ENCODE results near the gene ATOH8.

DNA sequence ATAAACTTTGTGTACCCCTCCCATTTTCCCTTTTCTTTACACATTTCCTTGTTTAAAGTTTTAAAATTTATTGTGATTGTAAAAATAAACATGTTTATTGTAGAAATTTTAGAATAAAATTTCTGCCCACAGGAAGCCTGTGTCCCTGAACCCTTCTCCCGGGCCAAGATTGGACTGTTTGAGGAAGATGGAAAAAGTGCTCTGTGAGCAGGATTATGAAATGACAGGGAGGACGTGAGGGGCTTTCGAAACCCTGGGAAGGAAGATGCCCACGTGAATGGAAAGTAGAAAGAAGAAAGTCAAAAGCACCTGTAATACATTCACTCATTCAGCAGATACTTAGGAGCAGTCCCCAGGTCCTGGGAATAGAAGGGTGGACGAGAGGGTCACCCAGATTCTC is 25.4 kb upstream of the ATOH8 start:
- TF ChIP-seq REST (IDR thresholded peaks at IDR 0.05; ENCODE audit: insufficient replicate concordance, low read depth) (no peak), POLR2AphosphoS5 (IDR thresholded peaks at IDR 0.05; ENCODE audit: low read depth) (no peak)
- TF ChIP-seq, protein P1, sequence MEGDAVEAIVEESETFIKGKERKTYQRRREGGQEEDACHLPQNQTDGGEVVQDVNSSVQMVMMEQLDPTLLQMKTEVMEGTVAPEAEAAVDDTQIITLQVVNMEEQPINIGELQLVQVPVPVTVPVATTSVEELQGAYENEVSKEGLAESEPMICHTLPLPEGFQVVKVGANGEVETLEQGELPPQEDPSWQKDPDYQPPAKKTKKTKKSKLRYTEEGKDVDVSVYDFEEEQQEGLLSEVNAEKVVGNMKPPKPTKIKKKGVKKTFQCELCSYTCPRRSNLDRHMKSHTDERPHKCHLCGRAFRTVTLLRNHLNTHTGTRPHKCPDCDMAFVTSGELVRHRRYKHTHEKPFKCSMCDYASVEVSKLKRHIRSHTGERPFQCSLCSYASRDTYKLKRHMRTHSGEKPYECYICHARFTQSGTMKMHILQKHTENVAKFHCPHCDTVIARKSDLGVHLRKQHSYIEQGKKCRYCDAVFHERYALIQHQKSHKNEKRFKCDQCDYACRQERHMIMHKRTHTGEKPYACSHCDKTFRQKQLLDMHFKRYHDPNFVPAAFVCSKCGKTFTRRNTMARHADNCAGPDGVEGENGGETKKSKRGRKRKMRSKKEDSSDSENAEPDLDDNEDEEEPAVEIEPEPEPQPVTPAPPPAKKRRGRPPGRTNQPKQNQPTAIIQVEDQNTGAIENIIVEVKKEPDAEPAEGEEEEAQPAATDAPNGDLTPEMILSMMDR (IDR thresholded peaks at IDR 0.05; ENCODE audit: insufficient read depth, low read length), result no peak
